GM19023 (cell line): ENCODE data around the gene MAP3K14.

ENCODE experiments used
- ATAC-seq: cut with Tn5 transposase; IDR thresholded peaks from one replicate; pipeline ENCODE4 v1.9.1; 2021; ENCODE audit warnings: mild to moderate bottlenecking, moderate library complexity; ENCODE audit not compliant: unreplicated experiment

The MAP3K14 gene

GRCh38 chr17:45317111-45317928 lies 500 bp upstream of the MAP3K14 start:
- peak; percentile 76 for ATAC-seq

GRCh38 chr17:45315648-45316433 lies 979 bp downstream of the MAP3K14 start:
- no peak for ATAC-seq

GRCh38 chr17:45314741-45315647 lies 1.8 kb downstream of the MAP3K14 start:
- no peak for ATAC-seq

GRCh38 chr17:45313996-45314740 lies 2.7 kb downstream of the MAP3K14 start:
- ATAC-seq, result no peak

- ATAC-seq, result no peak
Measured at GRCh38 chr17:45313421-45313771, 3.4 kb downstream of the MAP3K14 start.

- no peak for ATAC-seq
Measured at GRCh38 chr17:45312477-45313420, 4.1 kb downstream of the MAP3K14 start.

- ATAC-seq, result no peak
Measured at GRCh38 chr17:45311760-45312476, 4.9 kb downstream of the MAP3K14 start.

- no peak for ATAC-seq
Measured at GRCh38 chr17:45311401-45311759, 5.4 kb downstream of the MAP3K14 start.

- no peak for ATAC-seq
Measured at GRCh38 chr17:45310380-45311324, 6.2 kb downstream of the MAP3K14 start.

GRCh38 chr17:45309400-45309799 lies 7.4 kb downstream of the MAP3K14 start:
- no peak for ATAC-seq

- no peak for ATAC-seq
Measured at GRCh38 chr17:45308840-45309239, 8.0 kb downstream of the MAP3K14 start.

GRCh38 chr17:45308016-45308365 lies 8.8 kb downstream of the MAP3K14 start:
- ATAC-seq, result no peak

- no peak for ATAC-seq
Measured at GRCh38 chr17:45307290-45308015, 9.4 kb downstream of the MAP3K14 start.

- no peak for ATAC-seq
Measured at GRCh38 chr17:45306623-45307022, 10.2 kb downstream of the MAP3K14 start.

- no peak for ATAC-seq
Measured at GRCh38 chr17:45306094-45306493, 10.7 kb downstream of the MAP3K14 start.

GRCh38 chr17:45305530-45306087 lies 11.2 kb downstream of the MAP3K14 start:
- ATAC-seq, result no peak

- ATAC-seq, result peak; percentile 60
Measured at GRCh38 chr17:45302649-45303173, 14.1 kb downstream of the MAP3K14 start.
